ENCODE results near the gene TMEM273.

TMEM273 gene

DNA sequence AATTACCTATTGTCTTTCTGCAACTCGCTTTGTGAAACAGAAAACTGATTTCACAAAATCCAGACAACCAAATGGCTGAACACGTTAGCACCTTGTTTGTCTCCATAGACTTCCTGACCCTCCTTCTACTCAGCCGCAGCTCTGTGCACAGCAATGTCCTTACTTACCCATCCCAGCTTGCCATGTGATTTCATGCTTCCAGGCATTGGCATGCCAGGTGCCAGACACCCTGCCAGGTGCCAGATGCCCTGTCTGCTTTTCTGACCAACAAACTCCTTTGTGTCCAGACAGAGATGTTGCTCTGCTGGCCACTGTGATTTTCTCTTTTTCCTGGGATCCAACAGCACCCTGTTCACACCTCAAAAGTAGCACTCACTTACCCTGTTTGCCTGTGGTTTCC is 38.3 kb downstream of the TMEM273 start:
- no peak overlapping the region for H3K4me3 ChIP-seq (ENCODE audit: low read depth in 1 of 2, low read length in 2 of 2)
- H3K27ac ChIP-seq (ENCODE audit: low read length): no peak overlapping the region
- H3K9me3 ChIP-seq (ENCODE audit: control insufficient read depth in 1 of 2, low read length in 2 of 2): peaks cover 2 to 4% of the 10 kb centered on the region in 2 donors
- H3K36me3 ChIP-seq (ENCODE audit: control insufficient read depth in 1 of 2, insufficient read depth in 2 of 2, low read length in 2 of 2): no peaks in the 10 kb centered on the region
- no peaks in the 10 kb centered on the region for H3K27me3 ChIP-seq (ENCODE audit: low read depth, low read length)
- H3K4me1 ChIP-seq (ENCODE audit: control insufficient read depth in 1 of 2, insufficient read depth in 2 of 2, low read length in 2 of 2): no peaks in the 10 kb centered on the region

DNA sequence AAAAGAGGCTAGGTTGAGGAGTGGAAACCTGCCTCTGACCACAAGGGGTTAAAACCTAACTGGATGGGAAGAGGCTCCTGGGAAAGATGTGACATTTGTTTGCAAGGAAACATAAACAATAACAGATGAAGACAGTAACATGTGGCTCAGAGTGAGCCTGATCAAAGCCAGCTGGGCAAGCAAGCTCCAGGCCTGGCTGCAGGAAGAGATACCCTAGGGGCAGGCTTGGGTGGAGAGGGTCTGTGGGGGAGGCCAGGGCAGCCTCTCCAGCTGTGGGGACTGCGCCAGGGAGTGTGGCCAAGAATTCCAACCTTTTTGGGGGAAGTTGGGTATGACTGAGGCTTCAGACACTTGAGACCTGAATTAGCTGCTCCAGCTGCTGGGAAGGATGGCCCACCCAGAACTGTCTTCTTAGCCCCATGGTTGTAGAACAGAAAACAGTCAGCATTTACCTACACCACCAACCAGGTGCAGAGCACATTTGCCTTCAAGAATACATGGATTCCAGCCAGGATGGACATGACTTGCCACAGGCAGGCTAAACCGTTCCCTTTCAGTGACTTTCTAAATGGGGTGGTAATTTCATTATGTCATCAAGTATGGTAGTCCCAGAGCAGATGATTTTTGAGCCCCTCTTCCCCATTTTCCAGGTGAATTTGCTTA is 44.0 kb downstream of the TMEM273 start:
- Histone ChIP-seq H3K9me3 (ENCODE audit: control insufficient read depth in 1 of 2, low read length in 2 of 2) (peaks cover 2 to 4% of the 10 kb centered on the region in 2 donors), H3K4me3 (ENCODE audit: low read depth in 1 of 2, low read length in 2 of 2) (no peak overlapping the region), H3K27ac (ENCODE audit: low read length) (no peak overlapping the region), H3K4me1 (ENCODE audit: control insufficient read depth in 1 of 2, insufficient read depth in 2 of 2, low read length in 2 of 2) (peaks cover 0 to 8% of the 10 kb centered on the region in 2 donors), H3K36me3 (ENCODE audit: control insufficient read depth in 1 of 2, insufficient read depth in 2 of 2, low read length in 2 of 2) (peaks cover 0 to 5% of the 10 kb centered on the region in 2 donors), H3K27me3 (ENCODE audit: low read depth, low read length) (no peaks in the 10 kb centered on the region)

DNA sequence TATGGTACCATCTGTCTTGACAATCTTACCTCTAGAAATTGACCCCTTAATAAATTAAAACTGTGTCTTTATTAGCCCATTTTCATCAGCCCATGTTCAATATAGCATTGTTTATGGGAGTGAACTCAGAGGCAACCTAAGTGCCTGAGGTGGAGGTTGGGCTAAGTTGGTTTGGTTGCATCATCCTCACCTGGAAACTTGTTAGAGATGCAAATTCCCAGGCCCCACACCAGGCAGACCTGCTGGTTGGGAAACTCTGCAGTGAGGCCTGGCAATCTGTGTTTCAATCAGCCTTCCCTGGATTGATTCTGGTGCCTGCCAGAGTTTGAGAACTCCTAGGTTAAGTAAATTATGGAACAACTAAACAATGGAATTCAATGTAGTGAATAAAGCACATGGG is 44.9 kb downstream of the TMEM273 start:
- H3K9me3 ChIP-seq (ENCODE audit: control insufficient read depth in 1 of 2, low read length in 2 of 2): peaks cover 2 to 4% of the 10 kb centered on the region in 2 donors
- no peak overlapping the region for H3K27ac ChIP-seq (ENCODE audit: low read length)
- H3K4me3 ChIP-seq (ENCODE audit: low read depth in 1 of 2, low read length in 2 of 2): no peak overlapping the region
- peaks cover 0 to 5% of the 10 kb centered on the region in 2 donors for H3K36me3 ChIP-seq (ENCODE audit: control insufficient read depth in 1 of 2, insufficient read depth in 2 of 2, low read length in 2 of 2)
- no peaks in the 10 kb centered on the region for H3K27me3 ChIP-seq (ENCODE audit: low read depth, low read length)
- peaks cover 0 to 8% of the 10 kb centered on the region in 2 donors for H3K4me1 ChIP-seq (ENCODE audit: control insufficient read depth in 1 of 2, insufficient read depth in 2 of 2, low read length in 2 of 2)

DNA sequence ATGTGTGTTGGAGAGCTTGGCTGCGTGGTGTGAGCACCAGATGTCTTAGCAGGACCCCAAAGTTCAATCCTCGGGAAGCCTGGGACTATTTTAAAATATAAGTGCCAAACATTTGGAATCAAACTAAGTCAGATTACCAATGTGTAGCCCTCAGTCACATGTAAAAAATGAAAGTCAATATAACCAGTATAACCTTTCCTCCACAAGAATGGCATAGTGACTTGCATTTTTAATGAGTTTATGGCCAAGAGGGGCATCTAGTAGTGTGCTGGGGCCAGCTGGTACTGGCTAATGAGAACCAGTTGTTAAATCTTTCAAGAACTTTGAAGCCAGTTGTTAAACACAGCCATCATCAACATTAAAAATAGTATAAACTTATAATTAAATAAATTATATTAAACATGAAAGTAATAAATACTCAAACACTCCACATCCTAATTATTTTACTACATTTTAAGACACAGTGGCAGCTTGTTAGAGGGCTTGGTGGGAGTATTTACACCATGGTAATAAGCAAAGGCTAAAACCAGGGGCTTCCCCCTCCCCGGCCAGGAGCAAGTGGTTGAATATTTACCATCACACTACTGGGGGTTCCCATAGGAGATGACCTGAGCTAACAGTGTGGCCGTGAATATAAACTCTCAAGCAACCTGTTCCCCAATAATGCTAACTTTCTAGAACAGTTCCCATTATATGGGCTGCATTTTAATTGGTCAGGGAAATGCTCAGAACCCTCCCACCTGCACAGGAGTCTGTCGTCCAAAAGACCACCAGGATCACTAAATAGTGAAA is 46.5 kb downstream of the TMEM273 start:
- H3K4me1 ChIP-seq (ENCODE audit: control insufficient read depth in 1 of 2, insufficient read depth in 2 of 2, low read length in 2 of 2): peaks cover 0 to 8% of the 10 kb centered on the region in 2 donors
- H3K27me3 ChIP-seq (ENCODE audit: low read depth, low read length): no peaks in the 10 kb centered on the region
- H3K9me3 ChIP-seq (ENCODE audit: control insufficient read depth in 1 of 2, low read length in 2 of 2): no peaks in the 10 kb centered on the region
- H3K27ac ChIP-seq (ENCODE audit: low read length): no peak overlapping the region
- H3K36me3 ChIP-seq (ENCODE audit: control insufficient read depth in 1 of 2, insufficient read depth in 2 of 2, low read length in 2 of 2): peaks cover 0 to 5% of the 10 kb centered on the region in 2 donors
- H3K4me3 ChIP-seq (ENCODE audit: low read depth in 1 of 2, low read length in 2 of 2): no peak overlapping the region

DNA sequence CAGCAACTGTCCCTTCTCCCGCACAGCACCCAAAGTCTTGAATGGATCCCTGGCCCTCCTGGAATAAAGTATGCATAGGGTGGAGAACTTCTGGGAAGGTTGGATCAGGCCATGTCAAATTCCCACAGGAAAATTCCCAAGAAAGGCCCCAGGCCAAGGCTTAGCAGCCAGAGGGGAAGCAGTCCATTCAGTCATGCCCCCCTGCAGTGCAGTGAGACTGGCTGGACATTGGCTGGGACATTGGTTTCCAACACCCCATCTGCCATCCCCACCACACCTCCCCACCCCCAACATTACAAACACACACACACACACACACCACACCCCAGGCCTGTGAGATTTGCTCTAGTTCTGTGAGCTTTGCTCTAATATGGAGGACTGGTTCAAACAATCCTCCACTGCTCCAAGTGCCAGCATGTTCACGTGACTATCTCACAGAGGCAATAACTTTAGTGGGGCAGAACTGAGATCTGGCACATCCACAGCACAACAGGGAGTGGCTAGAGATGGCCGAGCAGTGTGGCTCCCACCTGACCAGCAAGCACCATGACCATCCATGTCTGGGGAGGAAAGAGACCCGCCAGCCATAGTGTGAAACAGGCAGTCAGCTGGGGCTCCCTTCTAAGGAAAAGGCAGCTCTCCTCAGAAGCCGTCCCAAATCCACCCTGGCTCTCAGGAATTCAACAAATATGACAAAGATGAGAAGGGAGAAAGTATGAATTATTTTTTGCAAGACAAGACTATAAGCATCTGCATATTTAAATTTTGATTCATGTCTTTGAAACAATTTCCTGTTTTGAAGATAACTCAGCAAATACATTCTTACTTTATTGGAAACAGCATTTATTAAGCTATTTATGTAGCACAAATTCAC is 47.6 kb downstream of the TMEM273 start:
- no peak overlapping the region for H3K4me3 ChIP-seq (ENCODE audit: low read depth in 1 of 2, low read length in 2 of 2)
- no peaks in the 10 kb centered on the region for H3K27me3 ChIP-seq (ENCODE audit: low read depth, low read length)
- H3K9me3 ChIP-seq (ENCODE audit: control insufficient read depth in 1 of 2, low read length in 2 of 2): no peaks in the 10 kb centered on the region
- H3K27ac ChIP-seq (ENCODE audit: low read length): no peak overlapping the region
- H3K36me3 ChIP-seq (ENCODE audit: control insufficient read depth in 1 of 2, insufficient read depth in 2 of 2, low read length in 2 of 2): peaks cover 0 to 5% of the 10 kb centered on the region in 2 donors
- peaks cover 0 to 8% of the 10 kb centered on the region in 2 donors for H3K4me1 ChIP-seq (ENCODE audit: control insufficient read depth in 1 of 2, insufficient read depth in 2 of 2, low read length in 2 of 2)

DNA sequence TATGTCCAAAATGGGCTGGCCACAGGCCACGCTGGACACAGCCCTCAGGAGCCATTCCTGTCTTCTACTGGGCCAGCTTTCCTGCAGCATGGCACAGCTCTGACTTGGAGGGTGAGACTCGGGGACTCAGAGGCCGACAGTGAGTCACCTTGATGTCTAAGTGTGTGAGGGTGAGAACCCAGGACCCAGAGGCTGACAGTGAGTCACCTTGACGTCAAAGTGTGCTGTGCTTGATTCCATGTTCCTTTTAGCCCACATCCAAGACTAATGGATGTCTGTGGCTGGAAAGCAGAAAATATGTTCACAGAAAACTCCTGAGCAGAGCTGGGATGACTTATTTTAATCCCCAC is 48.4 kb downstream of the TMEM273 start:
- Histone ChIP-seq H3K27ac (ENCODE audit: low read length) (peak overlapping the region; percentile 24), H3K27me3 (ENCODE audit: low read depth, low read length) (no peaks in the 10 kb centered on the region), H3K4me3 (ENCODE audit: low read depth in 1 of 2, low read length in 2 of 2) (no peak overlapping the region), H3K9me3 (ENCODE audit: control insufficient read depth in 1 of 2, low read length in 2 of 2) (no peaks in the 10 kb centered on the region), H3K36me3 (ENCODE audit: control insufficient read depth in 1 of 2, insufficient read depth in 2 of 2, low read length in 2 of 2) (peaks cover 0 to 5% of the 10 kb centered on the region in 2 donors), H3K4me1 (ENCODE audit: control insufficient read depth in 1 of 2, insufficient read depth in 2 of 2, low read length in 2 of 2) (peaks cover 0 to 8% of the 10 kb centered on the region in 2 donors)

DNA sequence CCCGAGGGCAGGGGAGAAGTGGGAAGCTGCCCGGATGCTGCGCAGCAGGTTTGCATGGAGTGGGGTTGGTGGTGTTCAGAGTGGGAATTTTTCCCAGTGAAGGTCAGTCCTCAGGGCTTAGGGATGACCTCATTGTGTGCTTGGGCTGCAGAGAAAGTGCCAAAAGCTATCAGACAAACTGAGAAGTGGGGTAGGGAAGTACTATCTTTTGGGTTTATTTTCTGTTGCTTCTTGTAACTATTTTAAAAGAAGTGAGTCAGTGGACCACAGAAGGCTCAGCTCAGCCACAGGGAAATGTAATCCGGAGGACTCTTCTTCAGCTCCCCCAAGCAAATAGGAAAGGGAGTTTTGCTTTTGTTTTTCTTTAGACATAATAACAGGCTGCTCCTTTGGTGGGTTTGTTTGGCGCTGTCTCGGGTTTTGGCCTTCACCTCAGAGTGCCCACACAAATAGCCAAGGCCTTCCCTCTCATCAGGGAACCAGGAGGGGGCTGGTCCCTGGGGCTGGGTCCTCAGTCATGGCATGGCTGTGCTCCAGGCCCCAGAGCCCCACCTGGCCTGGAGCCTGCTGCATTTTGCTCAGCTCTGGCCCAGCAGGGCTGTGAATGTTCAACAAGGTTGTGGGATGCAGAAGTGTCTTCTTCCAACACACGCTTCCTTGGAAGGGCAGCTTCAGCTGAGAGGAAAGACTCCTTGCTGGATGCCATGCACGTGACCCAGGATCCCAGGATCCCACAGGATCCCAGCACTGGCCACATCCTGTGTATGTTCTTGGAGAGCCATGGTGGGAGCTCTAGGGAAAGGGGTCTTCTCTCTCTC is 49.0 kb downstream of the TMEM273 start:
- H3K36me3 ChIP-seq (ENCODE audit: control insufficient read depth in 1 of 2, insufficient read depth in 2 of 2, low read length in 2 of 2): peaks cover 0 to 5% of the 10 kb centered on the region in 2 donors
- no peaks in the 10 kb centered on the region for H3K27me3 ChIP-seq (ENCODE audit: low read depth, low read length)
- H3K4me1 ChIP-seq (ENCODE audit: control insufficient read depth in 1 of 2, insufficient read depth in 2 of 2, low read length in 2 of 2): peaks cover 0 to 8% of the 10 kb centered on the region in 2 donors
- no peak overlapping the region for H3K4me3 ChIP-seq (ENCODE audit: low read depth in 1 of 2, low read length in 2 of 2)
- H3K27ac ChIP-seq (ENCODE audit: low read length): peak overlapping the region; percentile 24
- H3K9me3 ChIP-seq (ENCODE audit: control insufficient read depth in 1 of 2, low read length in 2 of 2): no peaks in the 10 kb centered on the region

DNA sequence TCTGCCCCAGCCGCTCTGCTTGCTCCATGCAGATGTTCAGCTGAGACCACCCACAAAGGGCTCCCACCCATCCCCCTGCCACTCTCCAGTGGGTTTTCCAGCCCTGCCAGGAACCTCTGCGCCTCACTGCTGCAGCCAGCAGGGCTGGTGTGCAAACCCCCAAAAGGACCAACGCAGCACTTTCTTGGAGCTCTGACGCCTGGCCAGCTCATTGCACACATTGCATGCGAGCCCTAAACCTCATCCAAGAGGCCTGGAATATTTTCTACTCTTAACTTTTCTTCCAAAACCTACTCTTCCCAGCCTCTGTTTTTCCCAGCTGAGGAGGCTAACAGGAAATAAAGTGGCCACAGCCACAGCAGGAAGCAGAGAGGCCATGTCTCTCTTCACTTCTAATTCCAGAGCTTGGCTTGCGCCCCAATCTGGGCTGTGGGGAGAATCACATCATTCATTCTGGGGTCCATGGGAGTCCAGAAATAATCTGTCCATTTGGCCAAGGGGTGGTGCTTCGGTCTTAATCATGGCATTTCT is 49.8 kb downstream of the TMEM273 start:
- no peak overlapping the region for H3K27ac ChIP-seq (ENCODE audit: low read length)
- H3K27me3 ChIP-seq (ENCODE audit: low read depth, low read length): no peaks in the 10 kb centered on the region
- peaks cover 0 to 8% of the 10 kb centered on the region in 2 donors for H3K4me1 ChIP-seq (ENCODE audit: control insufficient read depth in 1 of 2, insufficient read depth in 2 of 2, low read length in 2 of 2)
- H3K9me3 ChIP-seq (ENCODE audit: control insufficient read depth in 1 of 2, low read length in 2 of 2): no peaks in the 10 kb centered on the region
- H3K36me3 ChIP-seq (ENCODE audit: control insufficient read depth in 1 of 2, insufficient read depth in 2 of 2, low read length in 2 of 2): peaks cover 0 to 5% of the 10 kb centered on the region in 2 donors
- no peak overlapping the region for H3K4me3 ChIP-seq (ENCODE audit: low read depth in 1 of 2, low read length in 2 of 2)

DNA sequence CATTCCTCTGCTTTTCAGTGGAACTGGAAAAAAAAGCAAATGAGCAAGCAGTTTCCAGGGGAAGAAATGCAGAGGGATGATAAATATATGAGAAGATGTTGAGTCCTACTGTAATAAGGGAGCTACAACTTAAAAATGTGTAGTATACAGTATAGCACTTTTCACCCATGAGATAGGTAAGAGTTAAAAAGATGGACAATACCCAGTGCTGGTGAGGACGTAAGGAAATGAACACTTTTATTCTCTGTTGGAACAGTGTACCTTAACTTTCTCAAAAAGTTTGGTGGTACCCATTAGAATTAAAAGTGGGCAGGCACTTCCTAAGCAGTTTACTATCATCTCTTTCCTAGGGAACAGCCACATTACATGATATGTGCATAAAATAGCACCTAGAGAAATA is 51.7 kb downstream of the TMEM273 start:
- Histone ChIP-seq H3K9me3 (ENCODE audit: control insufficient read depth in 1 of 2, low read length in 2 of 2) (no peaks in the 10 kb centered on the region), H3K4me3 (ENCODE audit: low read depth in 1 of 2, low read length in 2 of 2) (no peak overlapping the region), H3K36me3 (ENCODE audit: control insufficient read depth in 1 of 2, insufficient read depth in 2 of 2, low read length in 2 of 2) (peaks cover 0 to 5% of the 10 kb centered on the region in 2 donors), H3K27ac (ENCODE audit: low read length) (no peak overlapping the region), H3K27me3 (ENCODE audit: low read depth, low read length) (no peaks in the 10 kb centered on the region), H3K4me1 (ENCODE audit: control insufficient read depth in 1 of 2, insufficient read depth in 2 of 2, low read length in 2 of 2) (peaks cover 0 to 8% of the 10 kb centered on the region in 2 donors)

DNA sequence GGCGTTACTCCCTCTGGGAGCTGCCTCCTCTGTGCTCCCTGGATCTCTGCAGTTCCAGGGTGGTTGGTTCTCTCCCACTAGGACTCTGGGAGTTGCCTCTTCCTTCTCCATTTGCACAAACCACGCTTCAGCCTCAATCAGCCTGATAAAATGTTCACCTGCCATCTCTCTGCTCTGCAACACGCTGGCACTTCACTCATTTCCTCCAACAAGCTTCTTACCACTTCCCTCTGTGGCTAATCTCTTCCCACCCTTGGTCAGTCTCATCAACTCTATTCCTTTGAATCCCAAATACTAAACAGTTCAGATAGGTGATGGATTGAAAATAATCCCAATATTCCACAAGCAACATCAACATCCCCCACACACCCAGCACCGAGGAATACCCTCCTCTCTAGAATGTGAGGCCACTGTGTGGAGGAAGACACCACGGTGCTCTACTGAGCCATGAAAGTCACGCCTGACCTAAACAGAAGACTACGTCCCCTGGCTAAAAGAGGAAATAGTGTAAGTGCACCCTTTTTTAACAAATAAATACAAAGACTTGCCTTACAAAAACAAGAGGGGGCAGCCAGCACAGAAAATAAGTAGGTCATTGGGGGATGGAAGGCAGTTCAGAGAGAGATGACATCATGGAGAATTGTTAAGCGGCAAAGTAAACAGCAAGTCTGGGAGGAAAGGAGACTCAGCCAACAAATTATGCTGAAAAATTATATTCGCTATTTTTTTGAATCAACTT is 52.4 kb downstream of the TMEM273 start:
- H3K27me3 ChIP-seq (ENCODE audit: low read depth, low read length): no peaks in the 10 kb centered on the region
- no peak overlapping the region for H3K4me3 ChIP-seq (ENCODE audit: low read depth in 1 of 2, low read length in 2 of 2)
- peaks cover 0 to 5% of the 10 kb centered on the region in 2 donors for H3K36me3 ChIP-seq (ENCODE audit: control insufficient read depth in 1 of 2, insufficient read depth in 2 of 2, low read length in 2 of 2)
- no peak overlapping the region for H3K27ac ChIP-seq (ENCODE audit: low read length)
- peaks cover 0 to 8% of the 10 kb centered on the region in 2 donors for H3K4me1 ChIP-seq (ENCODE audit: control insufficient read depth in 1 of 2, insufficient read depth in 2 of 2, low read length in 2 of 2)
- no peaks in the 10 kb centered on the region for H3K9me3 ChIP-seq (ENCODE audit: control insufficient read depth in 1 of 2, low read length in 2 of 2)
